Endothelial cell of umbilical vein (primary cell): ENCODE results near the gene SDHA. TPM values are rescaled to one million over a fixed set of nuclear protein-coding genes. Genes with fewer than 3 reads are reported as not detected.

ENCODE experiments used
- BruUV-seq: library from RNA; stranded (reverse); fragments of 400-500 nt; replicated peaks from 2 replicates; lab custom pipeline; 2021; lab: Mats Ljungman, UMichigan
- CTCF ChIA-PET: fragments of 300-600, 350-600 bp; sonication (Branson Sonifier 250); formaldehyde crosslinking; loops from one replicate; lab custom pipeline; 2021; ENCODE audit warnings: antibody characterized with exemption, inconsistent platforms; lab: Charles Lee
- POLR2A ChIA-PET: fragments of 300-600, 350-600 bp; sonication (Branson Sonifier 250); formaldehyde crosslinking; loops from one replicate; lab custom pipeline; 2021; ENCODE audit warnings: antibody characterized with exemption, inconsistent platforms; lab: Charles Lee
- DNase-seq: peaks from one replicate; pipeline ENCODE4 v3.0.0-alpha.2; 2011; ENCODE audit warnings: low read depth, low spot score
- FAIRE-seq: peaks from 2 replicates; lab custom pipeline; 2011; peaks lifted over from hg19 to GRCh38; lab: Jason Lieb, UNC
- H2AFZ ChIP-seq: 2 replicates; pipeline ENCODE4 v1.6.0; 2012; ENCODE audit warnings: low read depth, low read length, control low read depth, inconsistent platforms
- H3K27ac ChIP-seq: 2 replicates; pipeline ENCODE4 v1.5.1; 2011; ENCODE audit warnings: low read depth, mild to moderate bottlenecking, control low read depth, low read length, moderate library complexity; ENCODE audit not compliant: insufficient read depth
- H3K27me3 ChIP-seq, 2 experiments: 2 replicates each; pipeline versions ENCODE4 v1.6.0 to v1.6.1; 2011; ENCODE audit warnings: low read length in 2 of 2, mixed read lengths in 1 of 2; ENCODE audit not compliant: control insufficient read depth in 2 of 2, insufficient read depth in 2 of 2
- H3K36me3 ChIP-seq, 2 experiments: 2 replicates in 1 of 2; 3 replicates in 1 of 2; pipeline ENCODE4 v1.5.1; 2011; ENCODE audit warnings: low read length in 2 of 2, mild to moderate bottlenecking in 1 of 2, moderate library complexity in 1 of 2; ENCODE audit not compliant: control insufficient read depth in 2 of 2, insufficient read depth in 2 of 2; ENCODE audit errors: extremely low read depth in 1 of 2
- H3K4me1 ChIP-seq: 3 replicates; pipeline ENCODE4 v1.5.1; 2011; ENCODE audit warnings: mild to moderate bottlenecking, low read length; ENCODE audit not compliant: control insufficient read depth, insufficient read depth; ENCODE audit errors: extremely low read depth
- H3K4me2 ChIP-seq: 2 replicates; pipeline ENCODE4 v1.6.1; 2011; ENCODE audit warnings: low read length, control low read depth, mixed read lengths; ENCODE audit not compliant: insufficient read depth
- H3K4me3 ChIP-seq, 3 experiments: fragments of 200-600 bp in 1 of 3; sonication (generic), shearing (Covaris generic) in 1 of 3; replicated peaks in 1 of 3; 2 replicates each; pipeline ENCODE4 v1.5.1; 2011 to 2016; ENCODE audit warnings: control low read depth in 3 of 3, low read length in 3 of 3, mild to moderate bottlenecking in 2 of 3, inconsistent platforms in 1 of 3, low read depth in 1 of 3, moderate library complexity in 1 of 3; ENCODE audit not compliant: insufficient read depth in 1 of 3
- H3K79me2 ChIP-seq: 2 replicates; pipeline ENCODE4 v1.6.0; 2012; ENCODE audit warnings: low read length, inconsistent platforms; ENCODE audit not compliant: control insufficient read depth, insufficient read depth
- H3K9ac ChIP-seq: replicated peaks from 2 replicates; pipeline ENCODE3; 2011; ENCODE audit warnings: low read length, control low read depth; ENCODE audit not compliant: insufficient read depth; ENCODE audit errors: extremely low read depth
- H3K9me1 ChIP-seq: replicated peaks from 3 replicates; pipeline ENCODE4 v1.6.0; 2011; ENCODE audit warnings: mild to moderate bottlenecking, low read length; ENCODE audit not compliant: control insufficient read depth, insufficient read depth; ENCODE audit errors: extremely low read depth
- H3K9me3 ChIP-seq: replicated peaks from 2 replicates; pipeline ENCODE4 v1.5.1; 2012; ENCODE audit warnings: low read length, inconsistent platforms; ENCODE audit not compliant: control insufficient read depth, insufficient read depth
- H4K20me1 ChIP-seq: replicated peaks from 2 replicates; pipeline ENCODE3; 2011; ENCODE audit warnings: mild to moderate bottlenecking, low read length; ENCODE audit not compliant: control insufficient read depth, insufficient read depth; ENCODE audit errors: extremely low read depth
- CTCF ChIP-seq, 2 donors: IDR thresholded peaks; 1 replicate in 1 of 2; 2 replicates in 1 of 2; pipeline ENCODE4 v1.5.1; 2011; ENCODE audit warnings: low read length in 2 of 2, mild to moderate bottlenecking in 2 of 2, moderate library complexity in 2 of 2, control low read depth in 1 of 2, inconsistent platforms in 1 of 2, low read depth in 1 of 2; ENCODE audit not compliant: insufficient read depth in 1 of 2; ENCODE audit errors: extremely low read depth in 1 of 2
- GATA2 ChIP-seq: IDR thresholded peaks from 2 replicates; pipeline ENCODE4 v1.7.0; 2011; ENCODE audit warnings: low read depth, mild to moderate bottlenecking, moderate library complexity, mixed read lengths, low read length; ENCODE audit not compliant: insufficient read length, insufficient read depth
- JUN ChIP-seq: IDR thresholded peaks from 2 replicates; pipeline ENCODE4 v1.6.1; 2011; ENCODE audit warnings: borderline replicate concordance, low read depth; ENCODE audit not compliant: insufficient read length, insufficient read depth
- MAX ChIP-seq: IDR thresholded peaks from 2 replicates; pipeline ENCODE4 v1.6.1; 2011; ENCODE audit not compliant: insufficient read depth, insufficient read length
- MYC ChIP-seq: IDR thresholded peaks from one replicate; pipeline ENCODE4 v1.6.1; 2011; ENCODE audit warnings: mild to moderate bottlenecking, low read depth, low read length
- POLR2A ChIP-seq: IDR thresholded peaks from 2 replicates; pipeline ENCODE4 v1.6.1; 2012; ENCODE audit warnings: low read depth, mild to moderate bottlenecking, control low read depth, low read length
- dilution Hi-C: fragments of 300-500 bp; cut with MboI; formaldehyde crosslinking; loops from one replicate; pipeline ENCODE4 v1.15.0; 2019; ENCODE audit warnings: low sequenced_read_pairs; ENCODE audit not compliant: extremely low pct_ligation_motif_present
- intact Hi-C: fragments of 100-400 bp; cut with micrococcal nuclease; formaldehyde crosslinking; loops from one replicate; pipeline ENCODE4 v1.10.0; 2022
- polyA plus RNA-seq, 4 experiments: library from polyadenylated mRNA; depleted of rRNA in 3 of 4; stranded (reverse) in 3 of 4; unstranded in 1 of 4; fragments of >200 nt; gene quantifications; 2 replicates each; pipeline versions ENCODE4 v1.2.1 to v1.2.3, GENCODE V29; 2011 to 2012; ENCODE audit warnings: missing spikeins in 1 of 4
- total RNA-seq: library from RNA; stranded (reverse); gene quantifications from 2 replicates; pipeline ENCODE4 v1.2.3, GENCODE V29; 2021

Gene SDHA
- total and polyA plus RNA-seq, 2 donors (not counting 3 experiments of a cell fraction or from before 2014, with no cell fraction given) = 121 to 153 TPM

- Histone ChIP-seq H2AFZ (no peak overlapping the region), H3K4me3 (no peak overlapping the region), H3K9me1 (no peaks in the 10 kb centered on the region), H3K4me1 (no peaks in the 10 kb centered on the region), H3K36me3 (no peaks in the 10 kb centered on the region), H3K27ac (no peak overlapping the region), H3K4me2 (no peak overlapping the region), H4K20me1 (no peaks in the 10 kb centered on the region), H3K27me3 (peaks cover 8% of the 10 kb centered on the region in 2 experiments), H3K9ac (no peak overlapping the region), H3K9me3 (no peaks in the 10 kb centered on the region), H3K79me2 (no peaks in the 10 kb centered on the region)
- ChIA-PET CTCF (interaction anchor here (1.5 kb wide), 1 partner anchor 10 kb away, joined by 6 read pairs; no protein-coding TSS in a partner anchor), POLR2A (no interaction called here)
- TF ChIP-seq CTCF (IDR thresholded peaks at IDR 0.05; ENCODE audit: extremely low read depth in 1 of 2, insufficient read depth in 1 of 2, low read depth in 1 of 2, low read length in 2 of 2) (no peak), GATA2 (no peak), MAX (no peak)
- no peak for FAIRE-seq
- no TSS peak for BruUV-seq
- DNase-seq = no peak
- intact Hi-C loops = no loop called here
- dilution Hi-C loops = no loop called here
Observed at GRCh38 chr5:178110-178509, 40.0 kb upstream of the SDHA start.

- H2AFZ ChIP-seq = no peak overlapping the region
- intact Hi-C loops = no loop called here
- H3K4me1 ChIP-seq = no peaks in the 10 kb centered on the region
- H3K27me3 ChIP-seq = peaks cover 8 to 10% of the 10 kb centered on the region in 2 experiments
- H4K20me1 ChIP-seq = no peaks in the 10 kb centered on the region
- H3K9ac ChIP-seq = no peak overlapping the region
- H3K4me2 ChIP-seq = no peak overlapping the region
- DNase-seq (no peak), FAIRE-seq (no peak)
- H3K27ac ChIP-seq = no peak overlapping the region
- TF ChIP-seq JUN (no peak), POLR2A (no peak), MYC (no peak)
- H3K36me3 ChIP-seq = no peaks in the 10 kb centered on the region
- no peaks in the 10 kb centered on the region for H3K79me2 ChIP-seq
- ChIA-PET CTCF (interaction anchor here (1.5 kb wide), 1 partner anchor 9 kb away, joined by 6 read pairs; no protein-coding TSS in a partner anchor), POLR2A (no interaction called here)
- no TSS peak for BruUV-seq
- dilution Hi-C loops = no loop called here
- no peak overlapping the region for H3K4me3 ChIP-seq
- no peaks in the 10 kb centered on the region for H3K9me3 ChIP-seq
- no peaks in the 10 kb centered on the region for H3K9me1 ChIP-seq
Observed at GRCh38 chr5:179401-179800, 38.7 kb upstream of the SDHA start.
